GM12878 (cell line): Measurements from ENCODE around the gene SCNN1A. TPM values are rescaled to one million over a fixed set of nuclear protein-coding genes. Genes with fewer than 3 reads are reported as not detected.

Experiments
- ATAC-seq: fragments of 200-7000 bp; cut with Tn5 transposase; 3 replicates; pipeline ENCODE4 v1.9.1; 2020; ENCODE audit warnings: mild to moderate bottlenecking, moderate library complexity
- BruUV-seq: library from RNA; stranded (reverse); fragments of 400-500 nt; replicated peaks from 2 replicates; lab custom pipeline; 2021; lab: Mats Ljungman, UMichigan
- CTCF ChIA-PET: fragments of 300-600 bp; sonication (Branson Sonifier 250); formaldehyde crosslinking; extraction: SDS; loops from one replicate; lab custom pipeline; 2021; ENCODE audit warnings: inconsistent platforms; lab: Yijun Ruan, JAX
- POLR2A ChIA-PET: fragments of 350-600 bp; formaldehyde crosslinking; extraction: SDS; loops from one replicate; lab custom pipeline; 2021; ENCODE audit warnings: inconsistent platforms; lab: Charles Lee
- RAD21 ChIA-PET: fragments of 300-600 bp; sonication (Branson Sonifier 250); formaldehyde crosslinking; loops from one replicate; lab custom pipeline; 2023; ENCODE audit warnings: antibody characterized with exemption; ENCODE audit not compliant: unreplicated experiment; lab: Charles Lee
- SMC1A ChIA-PET: fragments of 300-600 bp; sonication (Branson Sonifier 250); formaldehyde crosslinking; loops from one replicate; lab custom pipeline; 2023; ENCODE audit not compliant: unreplicated experiment, uncharacterized antibody; lab: Charles Lee
- DNase-seq: peaks from one replicate; pipeline ENCODE4 v3.0.0-alpha.2; 2011; ENCODE audit warnings: low read depth, low spot score
- FAIRE-seq: peaks from 3 replicates; lab custom pipeline; 2011; peaks lifted over from hg19 to GRCh38; lab: Jason Lieb, UNC
- H2AFZ ChIP-seq: 2 replicates; pipeline ENCODE4 v1.6.0; 2011; ENCODE audit warnings: low read depth, low read length, control low read depth; ENCODE audit not compliant: control insufficient read depth
- H3K27ac ChIP-seq: 2 replicates; pipeline ENCODE4 v1.5.1; 2011; ENCODE audit warnings: control low read depth; ENCODE audit not compliant: control insufficient read depth, insufficient read depth
- H3K27me3 ChIP-seq, 2 experiments: replicated peaks in 1 of 2; 2 replicates each; pipeline versions ENCODE4 v1.6.0 to v1.6.1; 2011; ENCODE audit warnings: low read length in 1 of 2; ENCODE audit not compliant: control insufficient read depth in 2 of 2, insufficient read depth in 2 of 2
- H3K36me3 ChIP-seq, 2 experiments: 2 replicates each; pipeline ENCODE4 v1.5.1; 2011; ENCODE audit warnings: low read length in 1 of 2; ENCODE audit not compliant: control insufficient read depth in 2 of 2, insufficient read depth in 2 of 2
- H3K4me1 ChIP-seq: 2 replicates; pipeline ENCODE4 v1.6.1; 2011; ENCODE audit warnings: mild to moderate bottlenecking, low read length, moderate library complexity, mixed read lengths; ENCODE audit not compliant: control insufficient read depth, insufficient read depth
- H3K4me2 ChIP-seq: 2 replicates; pipeline ENCODE4 v1.6.0; 2011; ENCODE audit warnings: control low read depth; ENCODE audit not compliant: control insufficient read depth, insufficient read depth
- H3K4me3 ChIP-seq: fragments of 200-600 bp; sonication (generic); 2 replicates; pipeline ENCODE4 v1.5.1; 2016
- H3K79me2 ChIP-seq: 2 replicates; pipeline ENCODE4 v1.6.0; 2011; ENCODE audit warnings: low read length; ENCODE audit not compliant: control insufficient read depth, insufficient read depth
- H3K9ac ChIP-seq: 2 replicates; pipeline ENCODE4 v1.8.0; 2011; ENCODE audit warnings: low read length, control low read depth, mixed read lengths; ENCODE audit not compliant: control insufficient read depth, insufficient read depth
- H3K9me3 ChIP-seq: replicated peaks from 3 replicates; pipeline ENCODE4 v1.5.1; 2011; ENCODE audit warnings: mild to moderate bottlenecking, low read length; ENCODE audit not compliant: control insufficient read depth, insufficient read depth
- H4K20me1 ChIP-seq: 2 replicates; pipeline ENCODE4 v1.6.0; 2011; ENCODE audit not compliant: control insufficient read depth, insufficient read depth
- BMI1 ChIP-seq: fragments of 450-650 bp; IDR thresholded peaks from 2 replicates; pipeline ENCODE4 v1.6.1; 2016; ENCODE audit warnings: mild to moderate bottlenecking, moderate library complexity, borderline replicate concordance
- CBX5 ChIP-seq: sonication (generic); IDR thresholded peaks from 2 replicates; pipeline ENCODE4 v1.6.1; 2016; ENCODE audit warnings: low read depth, moderate library complexity, mild to moderate bottlenecking, inconsistent platforms
- CHD2 ChIP-seq: IDR thresholded peaks from 2 replicates; pipeline ENCODE4 v1.6.1; 2011; ENCODE audit warnings: low read depth, low read length, improper control_type of control experiment, borderline replicate concordance
- DPF2 ChIP-seq: fragments of 450-650 bp; IDR thresholded peaks from 2 replicates; pipeline ENCODE4 v1.6.1; 2017; ENCODE audit warnings: mild to moderate bottlenecking
- FOXK2 ChIP-seq: fragments of 450-650 bp; IDR thresholded peaks from 2 replicates; pipeline ENCODE4 v1.6.1; 2017; ENCODE audit warnings: mild to moderate bottlenecking, moderate library complexity
- GABPA ChIP-seq: IDR thresholded peaks from 2 replicates; pipeline ENCODE4 v1.6.1; 2014; ENCODE audit warnings: antibody characterized with exemption, low read depth, mild to moderate bottlenecking, inconsistent platforms
- IKZF1 ChIP-seq: fragments of 450-650 bp; conservative IDR thresholded peaks from 2 replicates; pipeline ENCODE4 v1.6.1; 2017; ENCODE audit warnings: antibody characterized with exemption, mild to moderate bottlenecking
- IRF5 ChIP-seq: fragments of 450-650 bp; IDR thresholded peaks from 2 replicates; pipeline ENCODE4 v1.6.1; 2017; ENCODE audit warnings: borderline replicate concordance
- KAT2A ChIP-seq: conservative IDR thresholded peaks from 2 replicates; pipeline ENCODE4 v1.6.1; 2011; ENCODE audit warnings: low read depth, low read length; ENCODE audit not compliant: control insufficient read depth
- NBN ChIP-seq: fragments of 450-650 bp; IDR thresholded peaks from 2 replicates; pipeline ENCODE4 v1.6.1; 2016
- NFIC ChIP-seq: IDR thresholded peaks from 2 replicates; pipeline ENCODE4 v1.6.1; 2012; ENCODE audit warnings: low read depth, mild to moderate bottlenecking, inconsistent platforms, low read length, moderate library complexity
- NR2C2 ChIP-seq: IDR thresholded peaks from 2 replicates; pipeline ENCODE4 v1.6.1; 2011; ENCODE audit warnings: borderline replicate concordance, low read depth; ENCODE audit not compliant: control insufficient read depth, insufficient read length
- RB1 ChIP-seq: fragments of 450-650 bp; formaldehyde crosslinking; IDR thresholded peaks from 2 replicates; pipeline ENCODE4 v1.6.1; 2017; ENCODE audit warnings: mild to moderate bottlenecking, borderline replicate concordance
- SMARCA5 ChIP-seq: fragments of 450-650 bp; IDR thresholded peaks from 2 replicates; pipeline ENCODE4 v1.6.1; 2017; ENCODE audit warnings: mild to moderate bottlenecking
- ZNF384 ChIP-seq: IDR thresholded peaks from 2 replicates; pipeline ENCODE4 v1.6.1; 2012; ENCODE audit warnings: low read depth, mild to moderate bottlenecking, low read length, improper control_type of control experiment, borderline replicate concordance
- ZNF622 ChIP-seq: fragments of 450-650 bp; IDR thresholded peaks from 2 replicates; pipeline ENCODE4 v1.6.1; 2017; ENCODE audit warnings: mild to moderate bottlenecking, inconsistent platforms
- WGBS: methylation state at CpG from one replicate; pipeline ENCODE4 v1.1.6; 2016; ENCODE audit warnings: low lambda C conversion rate; ENCODE audit not compliant: insufficient replicate concordance, insufficient coverage; ENCODE audit errors: missing lambda C conversion rate; 5-methylcytosine and 5-hydroxymethylcytosine counted together
- in situ Hi-C: fragments of 300-500 bp; cut with MboI; formaldehyde crosslinking; loops from 9 replicates; pipeline ENCODE4 v1.14.3; 2018; ENCODE audit warnings: mixed read lengths
- intact Hi-C: fragments of 100-400 bp; cut with micrococcal nuclease; formaldehyde crosslinking; loops from one replicate; pipeline ENCODE4 v1.14.2; 2022; ENCODE audit not compliant: unreplicated experiment
- polyA plus RNA-seq, 11 experiments: library from polyadenylated mRNA; depleted of rRNA in 4 of 11; unstranded in 6 of 11; stranded (reverse) in 5 of 11; fragments of >200 nt; fragmentation: Nextera tagmentation in 4 of 11; fragmentation: Illumina TruSeq in 1 of 11; extraction: Ambion mirVana in 4 of 11; extraction: Trizol in 1 of 11; gene quantifications; 1 replicate in 1 of 11; 2 replicates in 10 of 11; pipeline versions ENCODE4 v1.2.1 to v1.2.3, GENCODE V29; 2011 to 2016; ENCODE audit warnings: inconsistent platforms in 2 of 11, missing spikeins in 2 of 11, low read depth in 1 of 11
- total RNA-seq, 4 experiments: library from RNA; depleted of rRNA in 3 of 4; stranded (reverse); fragments of >200 nt in 3 of 4; fragmentation: Illumina TruSeq in 1 of 4; extraction: Trizol in 1 of 4; gene quantifications; 2 replicates each; pipeline versions ENCODE4 v1.2.1 to v1.2.3, GENCODE V29; 2013 to 2021
- TF ChIP-seq, protein P1 (sequence below): fragments of 450-650 bp; IDR thresholded peaks from 2 replicates; pipeline ENCODE4 v1.6.1; 2017; ENCODE audit warnings: antibody characterized with exemption, mild to moderate bottlenecking, moderate library complexity

SCNN1A gene
- total and polyA plus RNA-seq, 10 of the 15 experiments (the other 5 are each of a cell fraction or from before 2014, with no cell fraction given): 0.14 to 0.69 TPM; not detected in 8

- no peak for TF ChIP-seq CBX5
- no peak for TF ChIP-seq DPF2
- no peak for TF ChIP-seq IKZF1
- no peak for TF ChIP-seq GABPA
- no peak for TF ChIP-seq KAT2A
- no peak for TF ChIP-seq ZNF384
- no peak for TF ChIP-seq SMARCA5
- no peak for TF ChIP-seq NR2C2
- TF ChIP-seq NBN: no peak
- no peak for TF ChIP-seq CHD2
- no peak for TF ChIP-seq IRF5
- no peak for TF ChIP-seq ZNF622
- TF ChIP-seq RB1: no peak
- no peak for TF ChIP-seq BMI1
- TF ChIP-seq, protein P1, sequence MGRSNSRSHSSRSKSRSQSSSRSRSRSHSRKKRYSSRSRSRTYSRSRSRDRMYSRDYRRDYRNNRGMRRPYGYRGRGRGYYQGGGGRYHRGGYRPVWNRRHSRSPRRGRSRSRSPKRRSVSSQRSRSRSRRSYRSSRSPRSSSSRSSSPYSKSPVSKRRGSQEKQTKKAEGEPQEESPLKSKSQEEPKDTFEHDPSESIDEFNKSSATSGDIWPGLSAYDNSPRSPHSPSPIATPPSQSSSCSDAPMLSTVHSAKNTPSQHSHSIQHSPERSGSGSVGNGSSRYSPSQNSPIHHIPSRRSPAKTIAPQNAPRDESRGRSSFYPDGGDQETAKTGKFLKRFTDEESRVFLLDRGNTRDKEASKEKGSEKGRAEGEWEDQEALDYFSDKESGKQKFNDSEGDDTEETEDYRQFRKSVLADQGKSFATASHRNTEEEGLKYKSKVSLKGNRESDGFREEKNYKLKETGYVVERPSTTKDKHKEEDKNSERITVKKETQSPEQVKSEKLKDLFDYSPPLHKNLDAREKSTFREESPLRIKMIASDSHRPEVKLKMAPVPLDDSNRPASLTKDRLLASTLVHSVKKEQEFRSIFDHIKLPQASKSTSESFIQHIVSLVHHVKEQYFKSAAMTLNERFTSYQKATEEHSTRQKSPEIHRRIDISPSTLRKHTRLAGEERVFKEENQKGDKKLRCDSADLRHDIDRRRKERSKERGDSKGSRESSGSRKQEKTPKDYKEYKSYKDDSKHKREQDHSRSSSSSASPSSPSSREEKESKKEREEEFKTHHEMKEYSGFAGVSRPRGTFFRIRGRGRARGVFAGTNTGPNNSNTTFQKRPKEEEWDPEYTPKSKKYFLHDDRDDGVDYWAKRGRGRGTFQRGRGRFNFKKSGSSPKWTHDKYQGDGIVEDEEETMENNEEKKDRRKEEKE: no peak
- TF ChIP-seq FOXK2: no peak
- no peak for TF ChIP-seq NFIC
- no peak overlapping the region for H2AFZ ChIP-seq
- peaks cover 13 to 15% of the 10 kb centered on the region in 2 experiments; a peak in 3 of 4 replicates for H3K27me3 ChIP-seq
- no peaks in the 10 kb centered on the region; the same call in 1 of the 2 replicates for H4K20me1 ChIP-seq
- BruUV-seq: no TSS peak
- ChIA-PET POLR2A (interaction anchor here (0.6 kb wide), 1 partner anchor 12 kb away, joined by 3 read pairs; no protein-coding TSS in a partner anchor), SMC1A (interaction anchor here (1.1 kb wide), 1 partner anchor 81 kb away, joined by 3 read pairs; no protein-coding TSS in a partner anchor), CTCF (interaction anchor here (1.4 kb wide), 1 partner anchor 22 kb away, joined by 3 read pairs; no protein-coding TSS in a partner anchor), RAD21 (no interaction called here)
- FAIRE-seq (no peak), DNase-seq (no peak), ATAC-seq (no peak)
- in situ Hi-C loops (no loop called here), intact Hi-C loops (no loop called here)
- H3K4me3 ChIP-seq: no peak overlapping the region
- H3K9ac ChIP-seq: no peak overlapping the region
- no peak overlapping the region for H3K27ac ChIP-seq
- no peaks in the 10 kb centered on the region for H3K36me3 ChIP-seq
- 83% methylated on average over 7 of the region's 7 CpGs for WGBS
- no peaks in the 10 kb centered on the region for H3K9me3 ChIP-seq
- H3K4me2 ChIP-seq: no peak overlapping the region
- H3K79me2 ChIP-seq: no peaks in the 10 kb centered on the region
- H3K4me1 ChIP-seq: no peaks in the 10 kb centered on the region
Measured at GRCh38 chr12:6382371-6382770, 7.0 kb upstream of the SCNN1A start.
